Putamen (tissue), 1 donor: ENCODE measurements around the gene HILPDA.
A peak's percentile ranks its signal among the peaks of the same experiment; 100 is the strongest.

Source experiments
- DNase-seq: peaks from one replicate; pipeline ENCODE4 v3.0.0-alpha.2; 2016; ENCODE audit warnings: low spot score

HILPDA gene

GRCh38 chr7:128455543-128456254 is at the start of gene HILPDA:
Gene HILPDA (plus strand): TSS chr7:128455878. CDS start chr7:128457269, 1,391 bp downstream.
- DNase-seq = peak; percentile 91

- DNase-seq = no peak
Measured at GRCh38 chr7:128406314-128407232, 49.1 kb upstream of the HILPDA start.

GRCh38 chr7:128407233-128407589 is 48.5 kb upstream of the HILPDA start:
- DNase-seq = no peak

GRCh38 chr7:128407751-128408708 is 47.6 kb upstream of the HILPDA start:
- no peak for DNase-seq

GRCh38 chr7:128408709-128409595 is 46.7 kb upstream of the HILPDA start:
- no peak for DNase-seq

- DNase-seq = peak; percentile 75
Measured at GRCh38 chr7:128409596-128410450, 45.9 kb upstream of the HILPDA start, which contains the start of gene IMPDH1. Gene IMPDH1 (minus strand): TSS chr7:128409982. CDS start chr7:128409901, 81 bp downstream.

GRCh38 chr7:128410451-128410753 is 45.3 kb upstream of the HILPDA start:
- DNase-seq = no peak

GRCh38 chr7:128415217-128415785 is 40.4 kb upstream of the HILPDA start:
- DNase-seq = no peak

GRCh38 chr7:128417071-128417470 is 38.6 kb upstream of the HILPDA start:
- no peak for DNase-seq

- no peak for DNase-seq
Measured at GRCh38 chr7:128419257-128419656, 36.4 kb upstream of the HILPDA start.

GRCh38 chr7:128420773-128421172 is 34.9 kb upstream of the HILPDA start:
- no peak for DNase-seq

GRCh38 chr7:128421384-128421783 is 34.3 kb upstream of the HILPDA start:
- DNase-seq = no peak

GRCh38 chr7:128422037-128422436 is 33.6 kb upstream of the HILPDA start:
- no peak for DNase-seq

- DNase-seq = no peak
Measured at GRCh38 chr7:128422842-128423241, 32.8 kb upstream of the HILPDA start.

GRCh38 chr7:128424686-128425275 is 30.9 kb upstream of the HILPDA start:
- no peak for DNase-seq

GRCh38 chr7:128425850-128426249 is 29.8 kb upstream of the HILPDA start:
- no peak for DNase-seq

GRCh38 chr7:128427289-128427891 is 28.3 kb upstream of the HILPDA start:
- peak; percentile 58 for DNase-seq

- no peak for DNase-seq
Measured at GRCh38 chr7:128430207-128430606, 25.5 kb upstream of the HILPDA start.

- DNase-seq = no peak
Measured at GRCh38 chr7:128431221-128431620, 24.5 kb upstream of the HILPDA start.
